GM18507 (cell line): ENCODE measurements around the gene NRF1.
"Not testable (repeated sequence)": the region's sequence is repeated elsewhere in the genome, so short reads cannot be mapped to it uniquely, and the experiment has no call there.

Experiments used
- DNase-seq: peaks from one replicate; pipeline ENCODE4 v3.0.0; 2011; ENCODE audit warnings: low read depth; ENCODE audit not compliant: insufficient read length; ENCODE audit errors: extremely low spot score
- FAIRE-seq: peaks from 2 replicates; lab custom pipeline; 2011; peaks lifted over from hg19 to GRCh38; lab: Jason Lieb, UNC

NRF1 gene

DNA sequence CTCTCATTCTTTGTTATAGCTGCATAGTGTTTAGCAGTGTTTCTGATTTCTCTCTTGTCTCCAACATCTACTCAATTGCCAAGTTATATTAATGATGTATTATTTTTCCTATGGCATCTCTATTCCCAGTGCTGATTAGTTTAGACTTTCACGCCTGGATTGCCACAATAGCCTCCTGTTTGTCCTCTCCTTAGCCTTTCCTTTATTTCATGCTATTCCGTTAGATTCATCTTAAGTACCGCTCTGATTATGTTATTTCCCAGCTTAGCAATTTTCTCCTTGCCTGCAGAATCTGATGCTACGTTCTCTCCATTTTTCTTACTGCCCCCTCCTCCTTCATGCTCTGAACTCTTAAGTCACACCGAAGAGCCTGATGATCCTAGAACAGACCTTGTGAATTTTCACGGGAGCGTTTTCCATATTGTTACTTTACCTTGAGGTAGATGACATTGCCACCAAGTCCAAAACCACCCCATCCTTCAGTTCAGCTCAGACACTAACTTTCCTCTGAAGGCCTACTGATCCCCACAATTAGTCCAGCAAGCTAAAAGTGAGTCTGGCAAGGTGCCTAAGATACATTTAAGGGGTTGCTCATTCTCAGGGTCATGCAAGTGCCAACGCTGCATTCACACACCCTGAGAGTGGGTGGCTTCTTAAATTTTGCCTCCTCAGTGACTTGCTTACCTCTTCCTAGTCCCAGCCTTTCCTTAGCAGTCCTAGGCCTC is 6.6 kb upstream of the NRF1 start:
- no peak for FAIRE-seq
- no peak for DNase-seq

- FAIRE-seq (no peak), DNase-seq (no peak)
Measured at GRCh38 chr7:129605960-129606614, 5.4 kb upstream of the NRF1 start.

- FAIRE-seq (no peak), DNase-seq (no peak)
Measured at GRCh38 chr7:129606803-129607202, 4.7 kb upstream of the NRF1 start.

DNA sequence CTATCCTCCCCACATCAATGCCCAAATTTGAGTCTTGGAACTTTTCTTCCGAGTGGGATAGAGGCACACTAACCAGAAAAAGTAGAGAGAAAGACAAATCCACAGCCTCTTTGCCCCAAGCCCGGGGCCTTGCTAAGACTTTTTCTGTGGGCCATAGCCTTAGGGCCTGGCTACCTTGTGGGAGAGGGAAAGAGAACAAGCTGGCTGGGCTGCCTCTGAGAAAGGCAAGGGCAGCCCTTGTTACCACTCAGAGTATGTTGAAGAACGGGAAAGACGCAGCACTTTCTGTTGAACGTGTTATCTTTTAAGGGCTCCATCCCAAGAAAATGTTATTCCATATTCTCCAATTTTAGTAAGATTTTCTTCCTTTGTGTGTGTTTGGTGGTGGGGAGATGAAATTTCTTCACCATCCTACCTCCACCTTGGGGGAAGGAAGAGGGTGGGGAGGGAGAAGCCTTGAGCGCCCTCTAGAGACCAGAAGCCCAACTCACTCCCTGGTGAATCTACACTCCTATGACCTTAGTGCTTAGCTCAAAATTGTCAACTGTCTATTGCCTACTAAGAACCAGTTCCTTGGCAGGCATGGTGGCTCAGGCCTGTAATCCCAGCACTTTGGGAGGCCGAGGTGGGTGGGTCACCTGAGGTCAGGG is 3.9 kb upstream of the NRF1 start:
- no peak for DNase-seq
- FAIRE-seq: no peak

GRCh38 chr7:129609666-129610065 is 1.9 kb upstream of the NRF1 start:
- DNase-seq: no peak
- FAIRE-seq: no peak

- DNase-seq (no peak), FAIRE-seq (no peak)
Measured at GRCh38 chr7:129610709-129611245, 743 bp upstream of the NRF1 start.

GRCh38 chr7:129612112-129613015 is 844 bp downstream of the NRF1 start:
- no peak for DNase-seq
- no peak for FAIRE-seq

- no peak for FAIRE-seq
- DNase-seq: no peak
Measured at GRCh38 chr7:129613016-129613337, 1.5 kb downstream of the NRF1 start.

DNA sequence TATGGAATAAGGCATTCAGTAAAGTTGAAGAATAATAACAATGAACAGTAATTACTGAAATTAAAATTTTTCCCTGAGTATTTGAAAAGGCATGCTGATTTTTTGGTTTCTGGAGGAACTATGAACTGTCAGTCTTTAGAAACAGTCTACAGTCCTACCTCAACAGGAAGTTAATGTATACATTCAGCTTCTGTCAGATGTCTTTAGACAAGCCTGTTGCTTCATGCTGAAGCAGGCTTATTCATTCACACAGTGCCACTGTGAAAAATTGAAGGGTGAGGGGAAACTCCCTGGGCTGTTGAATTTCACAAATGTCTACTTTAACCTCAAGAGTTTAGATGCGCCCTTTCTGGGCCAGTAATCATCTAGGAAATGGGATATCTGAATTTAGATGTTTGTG is 3.5 kb downstream of the NRF1 start:
- FAIRE-seq (peak; percentile 84), DNase-seq (no peak)

DNA sequence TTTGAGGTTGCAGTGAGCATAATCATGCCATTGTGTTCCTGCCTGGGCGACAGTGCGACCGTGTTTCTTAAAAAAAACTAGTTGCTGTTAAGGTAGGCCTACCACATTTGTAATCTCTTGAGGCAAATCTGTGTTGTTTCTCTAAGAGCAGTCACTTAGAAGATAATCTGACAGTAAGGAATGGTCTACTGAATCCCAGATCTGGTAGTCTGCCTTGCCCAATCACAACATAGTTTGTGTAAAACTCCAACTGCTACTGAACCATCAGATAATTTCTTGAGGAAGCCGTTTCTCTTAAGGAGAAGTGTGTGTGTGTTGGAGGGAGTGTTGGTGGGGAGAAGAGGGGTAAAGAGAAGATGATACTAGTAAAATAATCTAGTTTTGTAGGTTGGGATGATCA is 5.0 kb downstream of the NRF1 start:
- DNase-seq: no peak
- no peak for FAIRE-seq

DNA sequence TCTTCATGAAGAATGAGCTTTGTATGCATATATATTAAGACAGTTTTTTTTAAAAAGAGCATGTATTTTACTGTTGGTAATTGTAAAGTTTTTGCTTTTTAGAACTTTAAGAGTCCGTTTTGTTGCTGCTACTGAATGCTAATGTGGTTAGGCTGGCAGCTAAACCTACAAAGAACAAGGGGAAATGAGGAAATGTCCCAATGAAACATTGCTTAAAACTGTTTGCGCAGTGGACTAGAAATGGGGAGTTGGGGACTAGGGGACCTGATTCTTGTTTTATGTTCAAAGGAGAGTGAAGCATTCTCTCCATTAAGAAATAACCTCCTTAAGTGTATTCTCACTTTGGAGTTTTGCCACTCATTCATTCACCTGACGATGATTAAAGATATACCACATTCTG is 5.7 kb downstream of the NRF1 start:
- FAIRE-seq (no peak), DNase-seq (no peak)

DNA sequence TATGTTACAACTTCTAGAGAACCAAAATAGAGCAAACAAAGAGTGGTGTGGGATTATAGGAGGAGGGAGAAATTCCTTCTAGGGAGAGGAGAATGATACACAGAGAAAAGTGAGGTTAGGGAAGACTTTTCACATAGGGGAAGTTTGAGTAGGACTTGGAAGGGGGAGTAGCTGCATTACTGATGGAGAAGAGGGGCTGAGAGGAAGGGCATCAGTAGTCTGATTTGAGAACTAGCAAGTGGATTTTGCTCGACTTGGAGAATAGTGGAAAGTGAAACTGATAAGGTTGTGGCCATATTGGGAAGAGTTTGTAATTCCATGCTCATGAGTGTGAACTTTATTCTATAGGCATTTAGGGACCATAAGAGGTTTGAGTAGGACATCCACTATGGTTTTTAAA is 6.1 kb downstream of the NRF1 start:
- no peak for FAIRE-seq
- no peak for DNase-seq

GRCh38 chr7:129626896-129627295 is 15.4 kb downstream of the NRF1 start:
- FAIRE-seq (no peak), DNase-seq (no peak)

DNA sequence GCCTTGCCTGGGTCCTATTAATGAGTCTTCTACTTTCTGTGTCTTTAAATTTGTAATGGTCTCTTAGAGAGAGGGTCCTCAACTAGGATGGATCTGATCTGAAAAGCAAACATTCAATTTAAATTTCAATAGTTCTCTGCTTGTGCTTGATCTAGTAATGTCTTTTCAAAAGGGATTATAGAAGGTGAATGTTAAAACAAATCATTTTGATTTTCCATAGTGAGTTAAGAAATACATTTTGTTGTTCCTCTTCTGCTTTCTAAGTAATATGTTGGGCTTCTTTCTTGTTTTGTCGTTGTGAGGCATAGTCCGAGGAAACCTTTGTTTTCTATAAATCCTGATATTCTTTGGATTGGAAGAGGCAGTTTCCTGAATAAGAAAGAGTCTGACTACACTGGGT is 18.8 kb downstream of the NRF1 start:
- no peak for FAIRE-seq

DNA sequence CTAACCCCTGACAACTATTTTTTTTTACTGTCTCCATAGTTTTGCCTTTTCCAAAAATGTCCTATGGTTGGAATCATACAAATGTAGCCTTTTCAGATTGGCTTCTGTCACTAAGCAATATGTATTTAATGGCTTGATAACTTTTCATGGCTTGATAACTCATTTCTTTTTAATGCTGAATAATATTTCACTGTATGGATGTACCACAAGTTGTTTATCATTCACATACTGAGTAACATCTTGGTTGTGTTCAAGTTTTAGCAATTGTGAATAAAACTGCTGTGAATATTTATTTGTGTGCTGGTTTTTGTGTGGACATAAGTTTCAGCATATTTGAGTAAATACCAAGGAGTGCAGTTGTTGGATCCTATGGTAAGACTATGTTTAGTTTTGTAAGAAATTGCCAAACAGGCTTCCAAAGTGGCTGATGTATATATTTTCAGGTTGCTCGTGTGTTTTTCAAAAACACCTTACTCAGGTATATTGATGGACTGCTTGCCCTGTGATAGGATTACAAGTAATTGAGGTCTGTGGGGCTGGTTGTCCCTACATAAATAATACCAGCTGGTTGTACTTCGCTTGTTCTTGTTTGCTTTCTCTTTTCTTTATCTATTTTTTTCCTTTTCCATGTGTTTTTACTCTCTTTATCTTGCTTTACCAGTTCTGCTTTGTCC is 23.0 kb downstream of the NRF1 start:
- DNase-seq: no peak
- FAIRE-seq: no peak

More for the DNA sequence above, 18.8 kb downstream of the NRF1 start:
- DNase-seq: no peak

DNA sequence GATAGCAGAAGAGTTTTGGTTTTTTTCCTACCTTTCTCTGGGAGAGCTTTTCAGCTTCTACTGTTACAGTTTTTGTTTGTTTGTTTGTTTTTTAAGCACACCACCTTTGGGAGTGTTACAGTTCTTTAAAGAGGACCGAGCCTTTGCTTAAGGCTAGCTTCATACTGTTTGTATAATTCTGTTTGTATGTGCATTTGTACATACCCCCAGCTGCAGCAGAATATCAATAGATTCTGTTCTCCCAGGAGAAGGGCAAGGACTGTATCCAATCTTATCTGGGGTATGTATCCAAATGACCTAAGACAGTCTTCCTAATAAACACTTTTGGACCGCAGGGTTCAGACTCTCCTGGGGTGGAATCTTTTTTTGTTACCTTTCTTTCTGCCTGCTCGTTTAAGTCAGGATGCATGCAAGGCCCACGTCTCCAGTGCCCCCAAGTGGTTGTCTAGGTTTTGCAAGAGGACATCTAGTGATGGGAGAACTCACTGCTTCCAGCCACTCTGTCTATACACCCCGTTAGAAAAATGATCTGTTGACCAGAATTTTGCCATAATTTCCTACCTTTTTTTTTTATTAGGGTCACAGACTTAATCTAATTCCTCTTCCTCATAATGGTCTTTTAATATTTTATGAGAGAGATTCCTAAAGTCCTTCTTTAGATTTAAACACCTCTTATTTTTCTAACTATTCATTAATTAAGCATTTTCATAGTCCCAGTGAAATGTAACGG is 23.9 kb downstream of the NRF1 start:
- DNase-seq (peak; percentile 29), FAIRE-seq (peak; percentile 80)

GRCh38 chr7:129636030-129636550 is 24.6 kb downstream of the NRF1 start:
- not testable (repeated sequence) for FAIRE-seq, DNase-seq

- DNase-seq (no peak), FAIRE-seq (no peak)
Measured at GRCh38 chr7:129636641-129637040, 25.1 kb downstream of the NRF1 start.
